ENCODE measurements around the gene PLEKHJ1. TPM values are rescaled to one million over a fixed set of nuclear protein-coding genes. Genes with fewer than 3 reads are reported as not detected.

PLEKHJ1 gene
- total and polyA plus RNA-seq, 2 of the 13 experiments (the other 11 are each of a cell fraction or from before 2014, with no cell fraction given), result 70.5 to 130 TPM

- TF ChIP-seq ZNF407 (CRISPR knock-in tag; IDR thresholded peaks at IDR 0.05; ENCODE audit: not compliant biosample characterization) (no peak), ZNF253 (CRISPR knock-in tag; IDR thresholded peaks at IDR 0.05; ENCODE audit: borderline replicate concordance) (no peak), NONO (IDR thresholded peaks at IDR 0.05) (no peak), NONO (CRISPR knock-in tag; conservative IDR thresholded peaks at IDR 0.05) (no peak), RFX3 (CRISPR knock-in tag; IDR thresholded peaks at IDR 0.05) (no peak), ZNF75D (CRISPR knock-in tag; IDR thresholded peaks at IDR 0.05; ENCODE audit: borderline replicate concordance) (no peak), NBN (conservative IDR thresholded peaks at IDR 0.05) (no peak), RBM39 (IDR thresholded peaks at IDR 0.05; ENCODE audit: low read depth, low read length, poor library complexity, severe bottlenecking) (no peak), RAD21 (CRISPR knock-in tag; IDR thresholded peaks at IDR 0.05) (peak; percentile 43; the same call in 1 of the 2 replicates), ZNF546 (CRISPR knock-in tag; conservative IDR thresholded peaks at IDR 0.05) (no peak; the same call in 1 of the 2 replicates), SMC3 (IDR thresholded peaks at IDR 0.05; ENCODE audit: low read length) (peak; percentile 51), ZNF878 (CRISPR knock-in tag; IDR thresholded peaks at IDR 0.05) (no peak), ZNF574 (CRISPR knock-in tag; IDR thresholded peaks at IDR 0.05) (peak; percentile 41; the same call in 1 of the 2 replicates), HIVEP1 (CRISPR knock-in tag; IDR thresholded peaks at IDR 0.05) (no peak), ZNF766 (CRISPR knock-in tag; IDR thresholded peaks at IDR 0.05; ENCODE audit: borderline replicate concordance) (0 out of 2 replicates have a peak, but pooled peaks have one; percentile 43), ZNF180 (CRISPR knock-in tag; IDR thresholded peaks at IDR 0.05; ENCODE audit: borderline replicate concordance, low read depth) (no peak), ZNF672 (CRISPR knock-in tag; IDR thresholded peaks at IDR 0.05) (no peak), TAF15 (IDR thresholded peaks at IDR 0.05; ENCODE audit: low read depth, low read length, poor library complexity, severe bottlenecking) (no peak), ZEB1 (IDR thresholded peaks at IDR 0.05; ENCODE audit: insufficient replicate concordance, low read depth) (no peak), PHF21A (CRISPR knock-in tag; IDR thresholded peaks at IDR 0.05) (no peak)
These were observed 18.1 kb upstream of the PLEKHJ1 start (continued) for GRCh38 chr19:2254064-2254872.
